Activated naive CD8-positive, alpha-beta T cell treated with anti-CD3 and anti-CD28 coated beads, Interleukin-2, amount 50 U/mL, for 16 hours (primary cell): ENCODE results near the gene FGFR3.

ENCODE experiments used
- DNase-seq: peaks from one replicate; pipeline ENCODE4 v3.0.0-alpha.2; 2020; ENCODE audit warnings: low read depth, low spot score

Gene FGFR3

DNA sequence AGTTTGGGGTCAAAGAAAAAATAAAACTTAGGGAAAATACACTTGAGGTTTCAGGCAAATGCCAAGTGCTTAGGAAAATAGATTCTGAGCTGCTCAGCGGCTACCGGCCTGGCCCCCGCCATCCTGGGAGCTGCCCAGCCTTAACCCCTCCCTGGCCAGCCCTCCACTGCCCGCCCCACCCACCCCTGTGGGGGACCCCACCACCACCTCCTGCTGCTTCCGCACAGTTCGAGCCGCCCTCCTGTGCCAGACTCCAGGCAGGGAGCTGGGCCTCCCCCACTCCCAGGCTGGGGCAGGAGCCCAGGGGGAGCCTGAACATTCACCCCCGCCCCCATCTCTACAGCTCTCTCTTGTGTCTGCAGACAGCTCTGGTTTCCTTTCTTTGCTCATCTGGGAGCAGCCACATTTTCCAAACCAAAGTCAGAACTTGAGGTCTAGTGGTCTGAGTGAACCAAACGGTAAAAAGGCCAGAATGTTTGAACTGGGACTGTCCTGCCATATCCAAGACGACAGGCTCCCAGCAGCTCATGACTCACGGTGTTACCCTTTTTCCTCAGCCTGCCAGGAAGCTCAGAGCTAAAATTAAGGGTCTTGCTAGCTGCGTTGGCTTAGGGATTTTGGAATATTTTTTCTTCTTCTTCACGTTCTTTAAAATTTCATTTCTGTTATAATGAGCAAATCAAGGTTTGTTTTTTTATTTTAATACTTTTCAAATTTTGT is 4.7 kb upstream of the FGFR3 start:
- no peak for DNase-seq

DNA sequence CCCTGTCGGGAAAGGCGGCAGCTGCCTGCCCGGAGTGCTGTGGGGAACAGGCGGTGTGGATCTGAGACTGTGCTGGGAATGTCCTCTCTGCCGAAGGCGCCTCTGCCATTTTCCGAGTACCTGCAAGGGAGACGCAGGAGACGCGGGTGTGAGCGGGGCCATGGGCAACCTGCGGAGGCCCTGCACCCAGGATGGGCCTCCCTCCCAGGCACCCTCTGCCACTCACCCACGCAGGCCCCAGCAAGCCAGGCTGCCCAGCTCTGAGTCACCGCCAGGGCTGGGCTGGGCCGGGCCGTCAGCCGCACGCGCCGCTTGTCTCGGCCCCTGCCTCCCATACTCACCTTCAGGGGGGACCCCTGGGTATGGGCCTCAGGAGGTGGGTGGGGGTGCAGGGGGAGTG is 3.5 kb upstream of the FGFR3 start:
- DNase-seq, result no peak

DNA sequence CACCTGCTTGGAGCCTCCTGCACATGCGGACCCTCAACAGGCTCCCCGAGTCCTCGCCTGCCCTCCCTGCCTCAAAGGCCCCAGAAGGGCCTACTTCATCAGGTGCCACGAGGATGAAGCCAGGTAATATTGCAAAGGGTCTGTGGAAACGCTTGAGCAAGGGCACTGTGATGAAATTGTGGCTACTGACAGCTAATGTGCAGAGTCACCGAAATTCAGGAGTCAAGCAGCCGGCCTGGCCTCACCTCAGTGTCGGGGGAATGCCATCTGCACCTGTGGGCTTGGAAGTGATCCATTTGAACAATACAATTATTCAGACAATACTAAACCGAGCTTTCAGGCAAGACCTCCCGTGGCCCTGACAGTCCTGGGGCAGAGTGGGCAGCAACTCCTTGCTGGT is 3.1 kb upstream of the FGFR3 start:
- no peak for DNase-seq

DNA sequence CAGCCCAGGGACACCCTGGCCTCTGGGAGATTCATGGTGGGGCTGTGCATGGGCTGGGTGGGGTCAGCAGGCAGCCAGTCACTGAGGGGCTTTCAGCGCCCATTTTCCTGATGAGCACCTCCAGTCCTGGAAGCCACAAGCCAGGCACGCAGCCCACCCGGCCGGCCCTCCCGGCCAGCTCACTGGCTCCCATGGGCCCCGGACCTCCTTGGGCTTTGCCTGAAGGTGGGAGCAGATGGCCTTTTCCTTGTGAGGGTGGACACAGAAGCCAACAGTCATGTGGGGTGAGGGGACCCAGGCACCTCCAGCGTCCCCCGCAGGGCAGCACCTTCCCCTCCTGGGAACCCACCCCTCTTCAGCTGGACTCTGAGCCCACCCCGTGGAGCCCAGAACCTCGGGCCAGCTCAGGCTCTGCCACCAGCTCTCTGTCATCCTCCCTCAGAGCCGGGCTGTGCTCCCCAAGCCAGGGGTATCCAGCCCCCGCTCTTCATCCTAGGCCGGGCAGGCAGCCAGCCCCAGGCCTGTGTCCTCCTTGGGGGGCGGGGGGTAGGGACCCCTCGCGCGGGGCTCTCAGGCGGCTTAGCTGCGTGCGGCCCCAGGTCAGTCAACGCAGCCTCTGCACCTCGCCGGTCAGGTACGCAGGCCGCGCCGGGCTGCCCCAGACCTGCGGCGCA is 798 bp upstream of the FGFR3 start:
- DNase-seq, result no peak

DNA sequence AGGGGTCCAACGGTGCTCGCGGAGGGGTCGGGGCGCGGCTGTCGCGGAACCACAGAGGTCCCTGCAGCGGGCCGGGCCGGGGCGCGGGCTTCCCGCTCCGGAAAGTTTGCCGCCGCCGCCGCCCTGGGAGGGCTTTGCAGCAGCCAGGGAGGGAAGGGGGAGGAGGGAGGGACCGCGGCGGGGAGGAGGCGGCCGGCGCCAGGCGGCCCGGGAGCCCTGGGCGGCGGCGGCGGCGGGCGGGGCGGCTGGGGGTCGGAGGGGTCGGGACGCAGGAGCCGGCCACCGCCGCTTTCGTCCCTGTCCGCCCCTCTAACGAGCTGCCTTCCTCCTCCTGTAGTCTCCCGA is 375 bp downstream of the FGFR3 start:
- DNase-seq, result no peak

DNA sequence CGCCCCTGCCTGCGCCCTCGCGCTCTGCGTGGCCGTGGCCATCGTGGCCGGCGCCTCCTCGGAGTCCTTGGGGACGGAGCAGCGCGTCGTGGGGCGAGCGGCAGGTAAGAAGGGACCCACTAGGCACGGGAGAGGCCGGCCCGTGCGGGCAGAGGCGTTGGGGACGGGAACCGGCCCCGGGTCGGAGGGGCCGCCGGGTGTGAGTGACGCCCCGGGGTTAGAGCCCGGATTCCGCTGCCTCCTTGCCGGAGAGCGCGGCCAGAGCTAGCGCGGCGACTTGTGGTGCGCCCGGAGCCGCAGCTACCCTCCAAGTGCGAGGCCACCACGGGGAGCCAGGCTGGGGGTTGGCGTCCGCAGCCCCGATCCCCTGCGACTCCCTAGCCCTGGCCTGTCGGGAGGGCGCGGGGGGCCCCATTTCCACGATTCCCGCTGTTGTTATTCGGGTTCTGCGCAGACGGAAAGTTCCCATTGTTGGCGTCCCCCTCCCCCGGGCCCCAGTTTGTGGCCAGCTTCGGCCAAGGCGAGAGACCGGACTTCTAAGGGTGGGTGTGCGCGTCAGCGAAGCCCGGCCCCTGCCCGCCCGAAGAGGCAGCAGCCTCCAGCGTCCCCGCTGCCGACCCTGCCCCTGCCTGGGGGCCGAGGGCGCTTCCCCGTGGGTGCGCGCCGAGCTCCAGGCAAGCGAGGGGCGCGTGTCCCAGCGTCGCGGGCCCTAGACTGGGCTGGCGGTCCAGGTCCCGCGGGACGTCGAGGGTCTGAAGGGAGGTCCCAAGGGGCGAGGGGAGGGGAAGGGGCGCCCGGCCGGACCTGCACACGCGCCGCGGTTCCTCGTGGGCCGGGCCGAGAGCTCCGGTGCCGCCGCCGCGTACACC is 1.1 kb downstream of the FGFR3 start:
- DNase-seq, result no peak

DNA sequence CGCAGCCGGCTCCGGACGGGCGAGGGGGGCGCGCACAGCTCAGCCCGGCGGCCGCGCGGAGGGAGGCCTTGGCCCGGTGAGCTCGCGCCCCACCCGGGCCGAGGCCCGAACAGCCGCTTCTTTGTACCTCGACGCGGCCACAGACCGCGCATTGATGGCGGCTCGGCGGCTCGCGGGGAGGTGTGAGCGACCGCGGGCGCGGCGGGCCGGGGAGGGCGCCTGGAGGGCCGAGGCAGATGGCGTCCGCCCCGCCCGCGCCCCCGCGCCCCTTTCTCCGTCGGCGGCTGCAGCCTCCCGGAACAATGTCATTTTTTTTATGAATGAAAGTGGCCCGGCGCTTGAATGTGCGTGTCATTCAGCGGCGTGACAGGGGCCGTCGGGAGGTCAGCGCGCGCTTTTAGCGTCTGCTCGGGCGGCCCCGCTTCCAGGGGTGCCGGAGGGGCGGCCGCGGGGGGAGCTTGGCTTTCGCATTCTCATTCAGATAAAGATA is 1.8 kb downstream of the FGFR3 start:
- DNase-seq, result no peak

DNA sequence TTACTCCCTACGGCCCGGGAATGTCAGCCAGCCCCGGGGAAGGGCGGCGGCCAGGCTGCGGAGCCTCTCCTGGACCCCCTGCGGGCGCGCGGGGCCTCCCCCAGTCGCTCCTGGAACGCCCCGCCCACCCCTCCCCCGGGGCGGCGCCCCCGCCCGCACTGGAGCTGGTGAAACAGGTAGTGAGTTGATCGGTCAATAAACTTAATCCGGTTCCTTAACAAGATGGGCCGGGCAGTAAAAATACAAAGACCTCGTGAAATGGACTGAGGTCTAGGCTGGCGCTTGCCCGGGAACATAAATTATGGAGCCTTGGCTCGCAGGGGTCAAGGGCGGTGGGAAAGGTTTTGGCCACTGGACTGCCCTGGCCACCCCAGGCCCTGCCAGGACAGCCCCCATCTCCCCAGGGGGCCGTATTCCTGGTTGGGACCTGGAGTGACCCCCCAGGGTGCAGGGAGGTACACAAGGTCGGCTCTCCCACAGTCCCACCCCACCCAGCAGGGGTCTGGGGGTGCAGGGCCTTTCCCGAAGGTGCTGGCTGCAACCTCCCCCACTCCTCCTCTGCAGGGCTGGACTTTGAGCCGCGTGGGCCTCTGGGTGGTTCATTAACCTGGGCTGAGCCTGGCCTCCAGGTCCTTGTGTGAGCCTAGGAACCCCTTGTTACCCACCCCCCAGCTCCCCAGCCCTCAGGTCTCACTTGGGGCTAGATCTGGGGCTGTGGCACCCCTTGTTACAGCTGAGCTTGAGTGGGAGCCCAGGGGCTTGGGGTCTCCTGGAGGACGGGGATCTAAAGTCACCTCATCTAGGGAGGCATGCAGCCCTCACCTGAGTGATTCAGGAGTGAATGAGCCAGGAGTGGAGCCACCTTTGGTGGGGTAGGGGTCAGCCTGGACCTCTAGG is 2.5 kb downstream of the FGFR3 start:
- no peak for DNase-seq

DNA sequence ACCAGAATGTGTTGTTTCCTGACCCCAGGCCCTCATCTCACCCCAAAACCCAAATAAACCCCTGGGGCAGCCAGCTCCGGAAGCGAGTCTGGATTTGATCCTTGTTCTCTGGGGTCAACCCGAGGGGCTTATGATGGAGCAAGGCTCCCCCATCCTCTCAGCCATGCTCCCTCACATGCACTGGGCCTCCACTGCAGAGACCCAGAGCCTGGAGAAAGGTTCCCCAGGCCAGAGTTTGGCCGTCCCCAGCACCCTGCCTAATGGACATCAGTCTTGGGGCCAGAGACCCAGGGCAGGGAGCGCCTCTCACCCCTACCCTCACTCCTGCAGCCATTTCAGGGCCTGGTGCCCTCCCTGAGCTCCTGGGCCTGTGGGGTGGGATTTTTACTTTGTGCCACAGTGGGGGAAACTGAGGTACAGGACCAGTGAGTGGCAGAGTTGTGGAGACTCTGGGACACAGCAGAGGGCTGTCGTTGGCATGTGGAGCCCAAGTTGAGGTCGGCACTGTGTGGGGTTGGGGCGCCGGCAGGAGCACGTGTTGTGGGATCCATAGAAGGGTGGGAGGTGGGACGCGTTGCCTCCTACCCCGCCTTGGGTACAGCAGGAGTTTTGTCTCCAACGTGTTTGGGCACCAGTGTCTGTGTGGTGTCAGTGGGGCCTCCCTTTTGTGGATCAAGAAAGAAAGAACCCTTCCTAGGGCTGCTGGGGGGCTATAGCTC is 3.6 kb downstream of the FGFR3 start:
- DNase-seq, result no peak

DNA sequence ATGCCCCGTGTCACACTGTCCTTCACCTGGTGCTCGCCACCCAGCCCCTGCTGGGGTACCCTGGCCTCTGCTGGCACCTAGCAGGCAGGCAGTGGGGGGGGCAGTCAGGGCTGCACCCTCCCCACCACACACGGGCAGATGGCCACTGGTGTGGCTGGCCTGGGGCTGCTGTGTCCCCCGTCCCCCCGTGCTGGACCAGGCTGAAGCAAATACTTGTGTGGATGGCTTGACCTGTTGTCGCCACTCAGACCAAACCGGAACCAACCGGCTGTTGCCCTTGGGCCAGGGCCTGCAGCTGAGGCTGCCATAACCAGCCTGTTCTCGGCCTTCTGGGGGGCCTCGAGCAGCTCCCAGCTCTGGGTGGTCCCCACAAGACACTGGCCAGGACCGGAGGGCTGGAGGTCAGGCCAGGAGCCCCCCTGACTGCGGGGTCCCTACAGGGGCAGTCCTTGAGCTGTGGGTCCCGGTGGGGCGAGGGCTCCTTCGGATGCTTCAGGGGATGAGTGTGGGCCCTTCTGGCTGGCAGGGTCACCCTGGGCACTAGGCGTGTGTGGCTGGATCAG is 4.3 kb downstream of the FGFR3 start:
- DNase-seq, result no peak

DNA sequence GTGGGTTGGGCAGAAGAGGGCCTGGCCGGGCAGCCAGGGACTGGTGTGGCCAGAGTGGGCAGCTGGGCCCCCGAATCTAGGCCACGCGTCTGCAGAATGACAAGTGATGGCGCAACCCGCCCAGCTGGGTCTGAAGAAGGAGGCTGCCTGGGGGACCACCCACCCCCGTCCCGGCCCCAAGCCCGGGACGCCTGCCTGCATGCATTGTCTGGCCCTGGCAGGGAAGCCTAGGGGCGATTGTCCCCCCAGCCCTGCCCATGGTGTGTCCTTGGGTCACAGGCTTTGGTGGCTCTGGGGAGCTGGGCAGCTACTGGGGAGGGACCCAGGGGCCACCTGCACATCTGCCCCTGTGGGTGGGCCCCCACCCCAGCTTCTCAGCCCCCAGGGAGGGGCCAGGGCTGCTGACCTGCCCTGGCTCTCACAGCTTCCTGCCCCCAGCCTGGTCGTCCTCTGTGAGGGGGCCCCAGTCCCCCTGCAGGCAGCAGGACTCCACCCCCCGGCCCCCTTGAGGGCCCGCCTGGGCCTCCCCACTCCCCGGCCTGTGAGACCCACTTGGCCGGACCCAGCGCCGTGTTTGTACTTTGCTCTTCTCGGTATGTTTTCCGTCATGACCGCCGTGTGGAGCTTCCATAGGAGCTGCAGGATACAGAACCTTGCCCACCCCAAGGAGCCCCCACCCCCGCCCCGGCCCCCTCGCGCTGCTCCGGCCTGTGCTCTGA is 4.9 kb downstream of the FGFR3 start:
- DNase-seq, result no peak

DNA sequence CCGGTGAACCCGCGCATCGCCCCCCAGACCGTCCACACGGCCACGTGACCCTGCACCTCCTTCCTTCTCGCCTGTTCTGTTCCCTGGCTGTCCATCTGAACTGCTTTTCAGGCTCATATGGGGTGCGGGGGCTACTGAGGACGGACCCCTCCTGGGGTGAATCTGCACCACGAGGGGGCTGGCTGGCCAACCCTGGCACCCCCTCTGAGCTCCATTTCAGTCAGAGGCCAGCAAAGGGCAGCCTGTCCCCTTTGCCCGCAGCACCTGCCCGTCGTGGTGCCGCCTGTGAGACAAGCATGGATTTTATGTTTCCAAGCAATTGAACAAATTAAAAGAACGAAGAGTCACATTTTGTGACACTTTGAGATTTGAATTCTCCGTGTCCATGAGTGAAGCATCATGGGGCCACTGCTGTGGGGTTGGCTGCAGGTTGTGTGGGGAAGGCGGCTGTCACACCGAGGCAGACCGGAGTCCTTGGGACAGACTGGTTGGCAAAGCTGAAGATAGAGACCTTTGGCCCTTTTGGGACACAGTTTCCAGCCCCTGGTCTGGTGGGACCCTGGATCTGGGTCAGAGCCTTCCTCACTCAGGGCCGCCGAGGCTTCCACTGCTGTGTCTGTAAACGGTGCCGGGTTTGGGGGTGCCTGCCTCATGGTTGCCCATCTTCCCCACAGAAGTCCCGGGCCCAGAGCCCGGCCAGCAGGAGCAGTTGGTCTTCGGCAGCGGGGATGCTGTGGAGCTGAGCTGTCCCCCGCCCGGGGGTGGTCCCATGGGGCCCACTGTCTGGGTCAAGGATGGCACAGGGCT is 5.7 kb downstream of the FGFR3 start:
- no peak for DNase-seq

DNA sequence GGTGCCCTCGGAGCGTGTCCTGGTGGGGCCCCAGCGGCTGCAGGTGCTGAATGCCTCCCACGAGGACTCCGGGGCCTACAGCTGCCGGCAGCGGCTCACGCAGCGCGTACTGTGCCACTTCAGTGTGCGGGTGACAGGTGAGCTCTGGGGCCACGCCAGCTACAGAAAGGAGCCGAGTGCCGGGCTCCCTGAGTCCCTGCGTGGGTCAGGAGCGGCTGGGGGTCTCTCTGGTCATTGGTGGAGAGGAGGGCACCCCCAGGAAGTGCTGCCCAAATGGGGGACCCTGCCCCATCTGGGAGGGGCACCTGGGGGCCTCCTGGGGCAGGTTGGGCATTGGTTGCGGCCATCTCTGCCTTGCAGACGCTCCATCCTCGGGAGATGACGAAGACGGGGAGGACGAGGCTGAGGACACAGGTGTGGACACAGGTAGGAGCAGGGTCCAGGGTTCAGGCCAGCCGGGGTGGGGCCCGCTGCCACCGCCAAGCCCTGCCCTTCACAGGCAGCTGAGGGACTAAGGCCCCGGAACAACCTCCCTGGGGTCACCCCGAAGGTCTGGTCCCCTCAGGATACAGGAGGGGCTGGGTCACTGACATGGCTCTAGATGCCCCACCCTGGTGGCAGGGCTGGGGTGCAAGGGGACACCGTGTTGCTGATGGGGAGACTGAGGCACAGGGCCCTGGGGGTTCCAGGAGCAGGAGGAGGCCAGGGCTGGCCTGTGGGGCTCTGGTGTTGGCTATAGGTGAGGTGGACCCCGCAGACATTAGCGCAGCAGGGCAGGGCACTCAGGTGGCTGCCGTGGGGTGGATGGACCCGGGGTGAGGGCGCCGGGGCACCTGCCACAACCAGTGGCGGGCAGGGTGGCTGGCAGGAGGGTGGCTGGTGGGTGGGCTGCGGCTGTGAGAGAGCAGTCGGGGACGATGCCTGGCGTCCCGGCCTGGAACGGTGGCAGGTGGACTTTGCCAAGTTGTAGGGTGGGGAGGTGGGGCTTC is 6.6 kb downstream of the FGFR3 start:
- DNase-seq, result no peak

DNA sequence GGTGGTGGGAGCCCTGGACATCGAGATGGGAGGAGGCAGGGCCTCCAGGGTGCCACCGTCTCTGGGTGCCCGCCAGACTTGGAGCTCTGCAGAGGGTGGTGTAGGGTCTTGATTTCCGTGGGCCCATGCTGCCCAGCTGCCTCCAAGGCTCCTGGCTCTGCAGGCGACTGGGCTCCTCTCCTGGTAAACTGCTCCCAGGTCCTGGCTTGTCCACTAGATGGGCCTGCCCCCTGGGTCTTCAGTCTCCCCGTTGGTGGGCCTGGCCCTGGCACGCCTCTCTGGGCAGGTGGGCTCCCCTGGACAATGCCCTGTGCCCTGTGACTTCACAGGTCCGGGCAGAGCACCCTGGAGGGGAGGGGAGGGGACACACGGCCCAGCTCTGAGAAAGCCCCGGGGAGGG is 7.7 kb downstream of the FGFR3 start:
- DNase-seq, result no peak

DNA sequence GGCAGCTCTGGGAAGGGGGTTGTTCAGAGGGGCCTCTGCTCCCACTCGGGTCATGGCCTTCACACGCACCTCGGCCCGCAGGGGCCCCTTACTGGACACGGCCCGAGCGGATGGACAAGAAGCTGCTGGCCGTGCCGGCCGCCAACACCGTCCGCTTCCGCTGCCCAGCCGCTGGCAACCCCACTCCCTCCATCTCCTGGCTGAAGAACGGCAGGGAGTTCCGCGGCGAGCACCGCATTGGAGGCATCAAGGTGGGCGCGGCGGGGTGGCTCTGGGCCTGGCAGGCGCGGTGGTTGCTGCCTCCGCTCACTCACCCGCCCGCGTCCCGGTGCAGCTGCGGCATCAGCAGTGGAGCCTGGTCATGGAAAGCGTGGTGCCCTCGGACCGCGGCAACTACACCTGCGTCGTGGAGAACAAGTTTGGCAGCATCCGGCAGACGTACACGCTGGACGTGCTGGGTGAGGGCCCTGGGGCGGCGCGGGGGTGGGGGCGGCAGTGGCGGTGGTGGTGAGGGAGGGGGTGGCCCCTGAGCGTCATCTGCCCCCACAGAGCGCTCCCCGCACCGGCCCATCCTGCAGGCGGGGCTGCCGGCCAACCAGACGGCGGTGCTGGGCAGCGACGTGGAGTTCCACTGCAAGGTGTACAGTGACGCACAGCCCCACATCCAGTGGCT is 8.3 kb downstream of the FGFR3 start:
- no peak for DNase-seq

DNA sequence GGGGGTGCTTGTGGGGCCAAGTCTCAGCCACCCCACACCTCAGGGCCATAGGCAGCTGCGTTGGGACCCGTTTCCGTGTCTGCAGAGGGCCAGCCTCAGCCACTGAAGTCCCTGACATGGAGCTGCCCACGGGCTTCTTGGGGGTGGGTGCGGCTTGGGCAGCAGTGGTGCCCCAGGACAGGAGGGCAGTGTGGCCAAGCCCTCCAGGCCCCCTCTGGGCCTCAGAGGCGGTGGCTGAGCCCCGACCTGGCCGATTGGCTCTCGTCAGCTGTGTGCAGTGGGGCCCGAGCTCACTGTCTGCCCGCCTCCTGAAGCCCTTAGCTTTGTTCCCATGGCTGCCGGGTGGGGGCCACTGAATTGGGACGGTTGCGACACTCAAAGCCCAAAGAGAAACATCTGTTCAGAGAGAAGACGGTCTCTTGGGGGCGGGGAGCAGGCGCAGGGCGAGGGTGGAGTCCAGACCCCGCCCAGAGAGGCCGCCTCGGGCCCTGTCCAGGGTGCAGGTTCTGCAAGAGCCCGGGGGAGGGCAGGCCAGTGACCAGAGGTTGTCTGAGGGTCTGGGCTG is 9.1 kb downstream of the FGFR3 start:
- DNase-seq, result no peak
